ENCODE data around the gene LRRC45.
"Not testable (repeated sequence)": the region's sequence is repeated elsewhere in the genome, so short reads cannot be mapped to it uniquely, and the experiment has no call there.

LRRC45 gene

GRCh38 chr17:82036634-82037091, 13.6 kb downstream of the LRRC45 start:
- no peak for DNase-seq

GRCh38 chr17:82037092-82037888, 14.2 kb downstream of the LRRC45 start, which contains the start of gene DCXR:
Gene DCXR, minus strand, starts transcription at chr17:82037697. Its CDS starts 15 bp downstream, at chr17:82037682.
- peak; percentile 97 for DNase-seq

- no peak for DNase-seq
Observed at GRCh38 chr17:82037889-82038195, 14.7 kb downstream of the LRRC45 start.

- not testable (repeated sequence) for DNase-seq
Observed at GRCh38 chr17:82038796-82039409, 15.8 kb downstream of the LRRC45 start.

GRCh38 chr17:82039695-82040299, 16.7 kb downstream of the LRRC45 start:
- DNase-seq, result no peak

GRCh38 chr17:82041144-82041814, 18.2 kb downstream of the LRRC45 start:
- no peak for DNase-seq

- DNase-seq, result no peak
Observed at GRCh38 chr17:82042649-82043048, 19.5 kb downstream of the LRRC45 start.

GRCh38 chr17:82043507-82043906, 20.4 kb downstream of the LRRC45 start:
- no peak for DNase-seq

GRCh38 chr17:82045936-82046484, 22.9 kb downstream of the LRRC45 start:
- no peak for DNase-seq

GRCh38 chr17:82046903-82047302, 23.8 kb downstream of the LRRC45 start:
- no peak for DNase-seq

GRCh38 chr17:82047379-82047778, 24.3 kb downstream of the LRRC45 start:
- DNase-seq, result no peak

- DNase-seq, result no peak
Observed at GRCh38 chr17:82047914-82048570, 24.9 kb downstream of the LRRC45 start.

GRCh38 chr17:82048571-82048971, 25.5 kb downstream of the LRRC45 start:
- DNase-seq, result no peak

GRCh38 chr17:82049106-82049505, 26.0 kb downstream of the LRRC45 start:
- DNase-seq, result no peak

- DNase-seq, result no peak
Observed at GRCh38 chr17:82049521-82049971, 26.4 kb downstream of the LRRC45 start.

GRCh38 chr17:82050152-82050760, 27.2 kb downstream of the LRRC45 start:
- DNase-seq, result no peak

GRCh38 chr17:82050761-82051641, 27.9 kb downstream of the LRRC45 start:
- no peak for DNase-seq

GRCh38 chr17:82051776-82052637, 28.9 kb downstream of the LRRC45 start, which contains the start of the genes GPS1 and RFNG:
Gene GPS1, plus strand, starts transcription at chr17:82051898. Its CDS starts 34 bp downstream, at chr17:82051932.
Gene RFNG, minus strand, starts transcription at chr17:82051811. Its CDS starts 45 bp downstream, at chr17:82051766.
- DNase-seq, result peak; percentile 85

GRCh38 chr17:82052638-82053059, 29.5 kb downstream of the LRRC45 start:
- DNase-seq, result no peak

- DNase-seq, result no peak
Observed at GRCh38 chr17:82053130-82053529, 30.0 kb downstream of the LRRC45 start.
